Adrenal gland (tissue), 5 donors: ENCODE measurements around the gene LSAMP.

Experiments used
- POLR2A ChIP-seq, 2 donors: fragments of 450-650 bp; IDR thresholded peaks; one replicate each; pipeline ENCODE4 v1.6.1; 2017; ENCODE audit warnings: antibody characterized with exemption in 2 of 2, mild to moderate bottlenecking in 2 of 2, moderate library complexity in 1 of 2
- TF ChIP-seq, protein P1 (sequence below), 6 experiments: fragments of 450-650 bp in 4 of 6; fragments of 200-600 bp in 2 of 6; sonication (generic) in 1 of 6; IDR thresholded peaks; 1 replicate in 5 of 6; 2 replicates in 1 of 6; pipeline versions ENCODE4 v1.5.1 to v1.8.0; 2016 to 2021; ENCODE audit warnings: antibody characterized with exemption in 6 of 6, mild to moderate bottlenecking in 2 of 6, moderate library complexity in 1 of 6
- donor health status: DM: no; HTN: no; CAD: no.

DNA sequence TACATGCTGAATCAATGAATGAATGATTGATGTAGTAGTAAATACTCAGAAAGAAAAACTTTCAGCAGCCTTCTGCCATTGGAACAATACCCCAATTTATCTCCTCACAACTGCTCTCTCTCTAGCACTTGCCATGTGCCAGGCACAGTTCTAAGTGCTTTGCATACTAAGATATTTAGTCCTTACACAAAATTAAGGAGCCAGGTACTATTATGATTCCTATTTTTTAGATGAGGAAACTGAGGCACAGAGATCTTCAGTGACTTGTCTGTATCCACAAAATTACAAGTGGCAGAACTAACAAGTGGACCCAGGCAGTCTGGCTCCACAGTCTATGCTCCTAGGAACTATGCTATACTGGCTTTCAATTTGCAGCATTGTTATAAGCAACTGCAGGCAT lies 279.2 kb downstream of the LSAMP start:
- TF ChIP-seq POLR2A (IDR thresholded peaks at IDR 0.05) = no peak
- TF ChIP-seq, protein P1, sequence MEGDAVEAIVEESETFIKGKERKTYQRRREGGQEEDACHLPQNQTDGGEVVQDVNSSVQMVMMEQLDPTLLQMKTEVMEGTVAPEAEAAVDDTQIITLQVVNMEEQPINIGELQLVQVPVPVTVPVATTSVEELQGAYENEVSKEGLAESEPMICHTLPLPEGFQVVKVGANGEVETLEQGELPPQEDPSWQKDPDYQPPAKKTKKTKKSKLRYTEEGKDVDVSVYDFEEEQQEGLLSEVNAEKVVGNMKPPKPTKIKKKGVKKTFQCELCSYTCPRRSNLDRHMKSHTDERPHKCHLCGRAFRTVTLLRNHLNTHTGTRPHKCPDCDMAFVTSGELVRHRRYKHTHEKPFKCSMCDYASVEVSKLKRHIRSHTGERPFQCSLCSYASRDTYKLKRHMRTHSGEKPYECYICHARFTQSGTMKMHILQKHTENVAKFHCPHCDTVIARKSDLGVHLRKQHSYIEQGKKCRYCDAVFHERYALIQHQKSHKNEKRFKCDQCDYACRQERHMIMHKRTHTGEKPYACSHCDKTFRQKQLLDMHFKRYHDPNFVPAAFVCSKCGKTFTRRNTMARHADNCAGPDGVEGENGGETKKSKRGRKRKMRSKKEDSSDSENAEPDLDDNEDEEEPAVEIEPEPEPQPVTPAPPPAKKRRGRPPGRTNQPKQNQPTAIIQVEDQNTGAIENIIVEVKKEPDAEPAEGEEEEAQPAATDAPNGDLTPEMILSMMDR (IDR thresholded peaks at IDR 0.05) = no peak
